HG03432 (cell line): ENCODE results near the gene RBFOX2.
"Not testable (repeated sequence)": the region's sequence is repeated elsewhere in the genome, so short reads cannot be mapped to it uniquely, and the experiment has no call there.

Experiments used
- ATAC-seq: cut with Tn5 transposase; IDR thresholded peaks from one replicate; pipeline ENCODE4 v1.9.1; 2021; ENCODE audit warnings: mild to moderate bottlenecking, moderate library complexity; ENCODE audit not compliant: unreplicated experiment

RBFOX2 gene

DNA sequence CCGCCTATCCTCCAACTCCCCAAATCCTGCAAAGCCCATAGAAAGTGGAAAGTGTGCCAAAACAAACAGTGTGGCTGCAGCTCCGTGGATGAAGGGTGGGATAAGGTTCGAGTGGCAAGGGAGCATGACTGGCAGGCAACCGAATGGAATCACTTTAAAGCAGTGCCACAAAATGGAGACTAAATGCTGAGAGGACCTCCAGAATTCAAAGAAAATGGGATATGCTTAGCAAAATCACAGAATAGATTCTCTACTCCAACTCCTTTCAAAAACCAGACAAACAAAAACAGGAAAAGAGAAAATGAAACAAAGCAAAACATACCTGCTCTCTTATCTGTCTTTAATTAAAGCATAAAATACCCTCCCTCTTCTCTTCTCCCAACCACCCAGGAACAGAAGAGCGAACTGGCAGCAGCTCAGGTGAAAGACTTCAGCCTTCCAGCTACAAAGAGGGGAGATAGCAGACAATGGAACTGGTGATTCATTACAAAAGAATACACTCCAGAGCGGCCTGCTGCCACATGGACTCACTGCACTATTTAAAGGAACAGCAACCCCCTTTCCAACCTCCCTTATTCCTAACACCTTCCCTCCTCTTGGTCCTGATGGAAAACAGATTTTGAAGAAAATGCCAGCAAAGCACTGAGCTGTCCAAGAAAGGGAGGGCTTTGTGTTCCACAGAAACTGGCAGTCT is 192.5 kb downstream of the RBFOX2 start:
- ATAC-seq = no peak

GRCh38 chr22:35835267-35835997 is 193.2 kb downstream of the RBFOX2 start:
- ATAC-seq = no peak

- no peak for ATAC-seq
Measured at GRCh38 chr22:35834061-35834460, 194.6 kb downstream of the RBFOX2 start.

- ATAC-seq = no peak
Measured at GRCh38 chr22:35830305-35830704, 198.3 kb downstream of the RBFOX2 start.

GRCh38 chr22:35824256-35824655 is 204.4 kb downstream of the RBFOX2 start:
- no peak for ATAC-seq

- ATAC-seq = no peak
Measured at GRCh38 chr22:35821654-35822053, 207.0 kb downstream of the RBFOX2 start.

GRCh38 chr22:35819421-35819820 is 209.2 kb downstream of the RBFOX2 start:
- ATAC-seq = no peak

DNA sequence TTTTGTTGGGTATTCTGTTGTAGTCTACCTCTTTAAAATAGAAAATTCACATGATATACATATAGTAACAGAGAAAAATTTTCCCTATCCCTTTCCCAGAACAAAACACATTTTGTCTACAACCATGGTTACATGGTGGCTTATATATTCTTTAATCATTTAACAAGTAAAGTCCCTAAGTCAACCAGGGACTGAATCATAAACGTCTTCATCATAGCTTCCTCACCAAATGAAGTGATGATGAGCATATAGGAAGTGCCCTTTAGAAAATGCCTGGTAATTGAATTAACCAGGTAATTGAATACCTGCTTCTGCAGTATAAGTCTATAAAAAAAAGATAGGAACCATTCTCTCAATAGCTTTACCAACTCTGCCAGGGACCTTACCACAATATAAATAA is 209.7 kb downstream of the RBFOX2 start:
- ATAC-seq = no peak

DNA sequence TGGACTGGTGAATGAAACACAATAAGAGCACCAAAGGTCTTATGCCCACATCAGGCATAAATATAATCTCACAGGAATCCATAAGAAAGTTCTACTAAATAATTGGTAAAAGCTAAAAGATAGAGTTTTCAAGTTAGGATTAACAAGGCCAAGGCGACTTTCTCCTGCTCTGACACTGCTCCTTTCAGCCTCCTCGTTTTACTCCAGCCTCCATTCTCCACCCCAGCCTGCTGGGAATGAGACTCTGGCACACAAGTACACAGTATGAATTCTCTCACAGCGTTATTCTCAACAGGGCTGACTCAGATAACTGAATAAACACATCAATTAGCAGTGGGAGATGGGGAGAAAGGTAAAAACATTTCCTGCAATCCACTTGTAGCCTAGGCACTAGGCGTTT is 216.0 kb downstream of the RBFOX2 start:
- ATAC-seq = no peak

DNA sequence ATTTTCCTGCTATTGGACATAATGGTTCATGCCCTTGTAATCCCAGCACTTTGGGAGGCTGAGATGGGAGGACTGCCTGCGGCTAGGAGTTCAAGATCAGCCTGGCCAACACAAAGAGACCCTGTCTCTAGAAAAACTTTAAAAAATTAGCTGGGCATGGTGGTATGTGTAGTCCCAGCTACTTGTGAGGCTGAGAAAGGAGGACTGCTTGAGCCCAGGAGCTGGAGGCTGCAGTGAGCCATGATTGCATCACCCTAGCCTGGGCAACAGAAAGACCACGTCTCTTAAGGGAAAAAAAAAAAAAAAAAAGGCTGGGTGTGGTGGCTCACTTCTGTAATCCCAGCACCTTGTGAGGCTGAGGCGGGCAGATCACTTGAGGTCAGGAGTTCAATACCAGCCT is 217.0 kb downstream of the RBFOX2 start:
- ATAC-seq = no peak

DNA sequence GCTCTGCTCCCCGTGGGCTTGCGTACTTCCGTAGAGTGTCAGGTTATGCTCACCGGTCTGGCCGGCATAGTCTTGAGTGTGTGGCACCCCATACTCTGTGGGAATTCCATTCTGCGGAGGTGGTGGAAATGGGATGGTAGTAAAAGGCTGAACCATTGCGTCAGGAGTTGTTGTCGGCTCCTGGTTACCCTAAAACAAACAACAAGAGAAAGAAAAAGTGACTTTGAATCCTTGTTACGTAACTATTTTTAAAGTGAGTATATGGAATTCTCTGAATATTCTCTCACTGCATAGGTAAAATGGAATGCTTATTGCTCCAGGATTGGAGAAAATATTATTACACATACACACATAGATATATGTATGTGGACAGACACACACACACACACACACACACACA is 218.8 kb downstream of the RBFOX2 start:
- ATAC-seq = no peak

GRCh38 chr22:35808377-35808776 is 220.2 kb downstream of the RBFOX2 start:
- ATAC-seq = no peak

- not testable (repeated sequence) for ATAC-seq
Measured at GRCh38 chr22:35806668-35807067, 222.0 kb downstream of the RBFOX2 start.

DNA sequence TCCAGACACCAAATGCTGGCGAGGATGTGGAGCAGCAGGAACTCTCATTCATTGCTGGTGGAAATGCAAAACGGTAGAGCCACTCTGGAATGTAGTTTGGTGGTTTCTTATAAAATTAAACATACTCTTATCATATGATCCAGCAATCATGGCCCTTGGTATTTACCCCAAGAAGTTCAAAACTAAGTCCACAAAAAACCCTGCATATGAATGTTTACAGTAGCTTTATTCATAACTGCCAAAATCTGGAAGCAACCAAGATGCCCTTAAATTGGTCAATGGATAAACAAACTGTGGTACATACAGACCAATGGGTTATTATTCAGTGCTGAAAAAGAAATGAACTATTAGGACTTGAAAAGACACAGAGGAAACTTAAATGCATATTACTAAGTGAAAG is 223.2 kb downstream of the RBFOX2 start:
- ATAC-seq = no peak

GRCh38 chr22:35804421-35804820 is 224.2 kb downstream of the RBFOX2 start:
- ATAC-seq = no peak

- no peak for ATAC-seq
Measured at GRCh38 chr22:35802885-35803284, 225.7 kb downstream of the RBFOX2 start.

GRCh38 chr22:35801301-35801700 is 227.3 kb downstream of the RBFOX2 start:
- not testable (repeated sequence) for ATAC-seq

- ATAC-seq = no peak
Measured at GRCh38 chr22:35799150-35799549, 229.5 kb downstream of the RBFOX2 start.

GRCh38 chr22:35797411-35797810 is 231.2 kb downstream of the RBFOX2 start:
- no peak for ATAC-seq

- ATAC-seq = no peak
Measured at GRCh38 chr22:35795476-35795875, 233.1 kb downstream of the RBFOX2 start.

- ATAC-seq = no peak
Measured at GRCh38 chr22:35792506-35792905, 236.1 kb downstream of the RBFOX2 start.

- not testable (repeated sequence) for ATAC-seq
Measured at GRCh38 chr22:35791788-35792187, 236.8 kb downstream of the RBFOX2 start.
